Mucosa of descending colon (tissue), 3 donors: ENCODE results near the gene TIAM2. TPM values are rescaled to one million over a fixed set of nuclear protein-coding genes. Genes with fewer than 3 reads are reported as not detected.

Source experiments
- ATAC-seq: fragments of 200-7000 bp; cut with Tn5 transposase; one replicate; pipeline ENCODE4 v1.9.1; 2020; ENCODE audit warnings: mild to moderate bottlenecking, moderate library complexity
- DNase-seq, 3 donors: peaks; one replicate each; pipeline ENCODE4 v3.0.0-alpha.2; 2020
- H3K36me3 ChIP-seq: fragments of 200-600 bp; one replicate; pipeline ENCODE4 v1.8.0; 2021; ENCODE audit warnings: low read depth, mild to moderate bottlenecking
- H3K4me1 ChIP-seq: fragments of 200-600 bp; one replicate; pipeline ENCODE4 v1.8.0; 2021; ENCODE audit warnings: low read depth, mild to moderate bottlenecking
- H3K4me3 ChIP-seq: fragments of 200-600 bp; one replicate; pipeline ENCODE4 v1.8.0; 2021; ENCODE audit warnings: mild to moderate bottlenecking
- H3K9me3 ChIP-seq: fragments of 200-600 bp; one replicate; pipeline ENCODE4 v1.8.0; 2021; ENCODE audit warnings: mild to moderate bottlenecking
- intact Hi-C, 2 donors: fragments of 100-400 bp; cut with DNase I in 1 of 2; cut with micrococcal nuclease in 1 of 2; formaldehyde crosslinking; loops; one replicate each; pipeline versions ENCODE4 v1.11.0 to v1.11.1; 2022; cut with DNase I, micrococcal nuclease
- total RNA-seq, 3 donors: library from RNA; stranded (reverse); fragmentation: NEBNext Ultra II Directional in 2 of 3; extraction: Animal tissue kit (Norgen Biotek cat#: 25700) in 2 of 3; gene quantifications; one replicate each; pipeline versions ENCODE4 v1.2.1 to v1.2.4, GENCODE V29; 2021 to 2023
- TF ChIP-seq, protein P1 (sequence below): fragments of 200-600 bp; IDR thresholded peaks from one replicate; pipeline ENCODE4 v1.8.0; 2022; ENCODE audit warnings: antibody characterized with exemption, mild to moderate bottlenecking
- donor health status: DM: no; HTN: no; CAD: no; lungs with moderate emphysema.
- donor health status: DM: no; HTN: no; CAD: no.
- donor health status: DM: no; HTN: yes; CAD: no.

Gene TIAM2
- total RNA-seq, 3 donors from 2014 or later = 4.2 to 12.2 (median 9.8) TPM

- Histone ChIP-seq H3K36me3 (no peaks in the 10 kb centered on the region), H3K4me1 (no peaks in the 10 kb centered on the region), H3K4me3 (no peak overlapping the region), H3K9me3 (no peaks in the 10 kb centered on the region)
- no peak for ATAC-seq
- intact Hi-C loops = no loop called here
- no peak for DNase-seq
- TF ChIP-seq, protein P1, sequence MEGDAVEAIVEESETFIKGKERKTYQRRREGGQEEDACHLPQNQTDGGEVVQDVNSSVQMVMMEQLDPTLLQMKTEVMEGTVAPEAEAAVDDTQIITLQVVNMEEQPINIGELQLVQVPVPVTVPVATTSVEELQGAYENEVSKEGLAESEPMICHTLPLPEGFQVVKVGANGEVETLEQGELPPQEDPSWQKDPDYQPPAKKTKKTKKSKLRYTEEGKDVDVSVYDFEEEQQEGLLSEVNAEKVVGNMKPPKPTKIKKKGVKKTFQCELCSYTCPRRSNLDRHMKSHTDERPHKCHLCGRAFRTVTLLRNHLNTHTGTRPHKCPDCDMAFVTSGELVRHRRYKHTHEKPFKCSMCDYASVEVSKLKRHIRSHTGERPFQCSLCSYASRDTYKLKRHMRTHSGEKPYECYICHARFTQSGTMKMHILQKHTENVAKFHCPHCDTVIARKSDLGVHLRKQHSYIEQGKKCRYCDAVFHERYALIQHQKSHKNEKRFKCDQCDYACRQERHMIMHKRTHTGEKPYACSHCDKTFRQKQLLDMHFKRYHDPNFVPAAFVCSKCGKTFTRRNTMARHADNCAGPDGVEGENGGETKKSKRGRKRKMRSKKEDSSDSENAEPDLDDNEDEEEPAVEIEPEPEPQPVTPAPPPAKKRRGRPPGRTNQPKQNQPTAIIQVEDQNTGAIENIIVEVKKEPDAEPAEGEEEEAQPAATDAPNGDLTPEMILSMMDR = no peak
Measured at GRCh38 chr6:155108070-155108820, 113.1 kb downstream of the TIAM2 start.

- ATAC-seq (no peak), DNase-seq (no peak)
- no peak overlapping the region for H3K4me3 ChIP-seq
- intact Hi-C loops = no loop called here
- H3K4me1 ChIP-seq = no peaks in the 10 kb centered on the region
- H3K9me3 ChIP-seq = no peaks in the 10 kb centered on the region
- H3K36me3 ChIP-seq = no peaks in the 10 kb centered on the region
- TF ChIP-seq, protein P1 = no peak
Measured at GRCh38 chr6:155110721-155111120, 115.6 kb downstream of the TIAM2 start.

DNA sequence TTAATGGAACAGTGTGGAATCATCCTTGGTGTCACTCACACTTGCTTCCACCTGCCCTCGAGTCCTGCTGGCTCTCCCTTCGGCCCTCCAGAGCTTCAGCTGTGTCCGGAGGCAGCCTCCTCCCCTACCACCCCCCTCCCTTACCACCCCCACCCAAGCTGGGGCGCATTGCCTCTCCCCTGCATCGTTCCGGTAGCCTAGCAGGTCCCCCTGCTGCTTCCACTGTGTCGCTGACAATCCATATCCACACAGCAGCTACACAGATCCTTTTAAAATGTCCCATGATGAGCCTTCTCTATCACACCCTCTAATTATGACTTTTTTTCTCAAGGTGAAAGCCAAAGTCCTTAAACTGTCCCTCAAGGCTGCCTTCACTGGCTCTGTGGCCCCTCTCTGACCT, 117.6 kb downstream of the TIAM2 start:
- Histone ChIP-seq H3K4me3 (no peak overlapping the region), H3K4me1 (no peaks in the 10 kb centered on the region), H3K9me3 (no peaks in the 10 kb centered on the region), H3K36me3 (no peaks in the 10 kb centered on the region)
- intact Hi-C loops = no loop called here
- no peak for ATAC-seq
- TF ChIP-seq, protein P1 = no peak
- no peak for DNase-seq

- TF ChIP-seq, protein P1 = no peak
- H3K4me3 ChIP-seq = no peak overlapping the region
- ATAC-seq = no peak
- no peaks in the 10 kb centered on the region for H3K36me3 ChIP-seq
- no peaks in the 10 kb centered on the region for H3K9me3 ChIP-seq
- no peaks in the 10 kb centered on the region for H3K4me1 ChIP-seq
- no peak for DNase-seq
- intact Hi-C loops = no loop called here
Measured at GRCh38 chr6:155115893-155116570, 120.9 kb downstream of the TIAM2 start.

- TF ChIP-seq, protein P1 = no peak
- no peak for DNase-seq
Measured at GRCh38 chr6:155116571-155116910, 121.4 kb downstream of the TIAM2 start.

More at GRCh38 chr6:155116571-155116910, 121.4 kb downstream of the TIAM2 start:
- Histone ChIP-seq H3K36me3 (no peaks in the 10 kb centered on the region), H3K4me1 (no peaks in the 10 kb centered on the region), H3K4me3 (no peak overlapping the region), H3K9me3 (no peaks in the 10 kb centered on the region)
- ATAC-seq = no peak
- intact Hi-C loops = no loop called here
